HEK293 (cell line): ENCODE measurements around the gene EFHD1.

Experiments used
- ATF2 ChIP-seq: fragments of 450-650 bp; formaldehyde crosslinking; IDR thresholded peaks from 2 replicates; pipeline ENCODE4 v1.5.1; 2016; ENCODE audit warnings: missing biosample characterization, missing genetic modification characterization, low read depth
- CTCF ChIP-seq: fragments of 450-650 bp; formaldehyde crosslinking; IDR thresholded peaks from 2 replicates; pipeline ENCODE4 v1.5.1; 2016; ENCODE audit warnings: missing biosample characterization, missing genetic modification characterization
- ELK4 ChIP-seq: IDR thresholded peaks from 2 replicates; pipeline ENCODE4 v1.6.1; 2011; ENCODE audit warnings: mild to moderate bottlenecking, low read depth, low read length, borderline replicate concordance
- HOXD13 ChIP-seq: sonication (generic); formaldehyde crosslinking; IDR thresholded peaks from 2 replicates; pipeline ENCODE4 v1.8.0; 2022; ENCODE audit warnings: missing genetic modification reagents, borderline replicate concordance
- IKZF3 ChIP-seq: fragments of 450-650 bp; IDR thresholded peaks from 2 replicates; pipeline ENCODE4 v1.5.0; 2018; ENCODE audit warnings: missing biosample characterization, mild to moderate bottlenecking, missing genetic modification characterization, moderate library complexity
- TSHZ1 ChIP-seq: fragments of 450-650 bp; formaldehyde crosslinking; IDR thresholded peaks from 2 replicates; pipeline ENCODE4 v1.5.1; 2016; ENCODE audit warnings: missing biosample characterization, missing genetic modification characterization, borderline replicate concordance
- ZNF16 ChIP-seq: fragments of 450-650 bp; formaldehyde crosslinking; IDR thresholded peaks from 2 replicates; pipeline ENCODE4 v1.5.1; 2016; ENCODE audit warnings: low read depth, missing biosample characterization, missing genetic modification characterization
- ZNF404 ChIP-seq: fragments of 450-650 bp; formaldehyde crosslinking; IDR thresholded peaks from 2 replicates; pipeline ENCODE4 v1.5.1; 2017; ENCODE audit warnings: missing biosample characterization, missing genetic modification characterization
- ZNF416 ChIP-seq: fragments of 450-650 bp; formaldehyde crosslinking; IDR thresholded peaks from 2 replicates; pipeline ENCODE4 v1.5.1; 2016; ENCODE audit warnings: missing biosample characterization, missing genetic modification characterization
- ZNF501 ChIP-seq: fragments of 450-650 bp; formaldehyde crosslinking; IDR thresholded peaks from 2 replicates; pipeline ENCODE4 v1.5.1; 2016; ENCODE audit warnings: missing biosample characterization, missing genetic modification characterization

GRCh38 chr2:232689152-232689910 is 55.9 kb downstream of the EFHD1 start:
- TF ChIP-seq IKZF3 (tag by site-specific recombination) (no peak), ZNF501 (no peak), ATF2 (tag by site-specific recombination) (no peak), ZNF416 (tag by site-specific recombination) (no peak), TSHZ1 (tag by site-specific recombination) (no peak), CTCF (tag by site-specific recombination) (no peak), ZNF404 (no peak), ZNF16 (tag by site-specific recombination) (no peak), ELK4 (no peak), HOXD13 (CRISPR knock-in tag) (no peak)
